GM21825 (cell line): ENCODE measurements around the gene SLC22A1.
"Not testable (repeated sequence)": the region's sequence is repeated elsewhere in the genome, so short reads cannot be mapped to it uniquely, and the experiment has no call there.

Source experiments
- ATAC-seq: cut with Tn5 transposase; IDR thresholded peaks from one replicate; pipeline ENCODE4 v1.9.1; 2021; ENCODE audit warnings: mild to moderate bottlenecking, moderate library complexity; ENCODE audit not compliant: unreplicated experiment

Gene SLC22A1

DNA sequence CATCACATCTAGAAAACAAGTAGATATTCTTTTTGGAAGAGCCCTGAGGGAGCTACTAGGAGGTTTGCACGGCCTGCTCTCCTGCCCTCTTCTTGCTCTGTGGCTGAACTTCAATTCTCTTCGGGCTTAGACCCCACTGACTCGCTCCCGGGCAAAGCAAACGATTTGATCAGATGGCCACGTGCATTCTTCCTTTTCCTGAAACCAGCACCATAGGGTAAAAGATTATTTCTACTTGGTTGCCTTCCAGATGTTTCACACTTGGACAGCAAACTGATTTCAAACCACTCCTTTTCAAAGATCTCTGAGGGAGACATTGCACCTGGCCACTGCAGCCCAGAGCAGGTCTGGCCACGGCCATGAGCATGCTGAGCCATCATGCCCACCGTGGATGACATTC lies at the start of gene SLC22A1:
TSS of gene SLC22A1 (plus strand) at position 258 of the 400 bp plus-strand sequence. CDS start at position 379, 121 bp downstream.
- ATAC-seq, result no peak

GRCh38 chr6:160073272-160073671 lies 48.3 kb upstream of the SLC22A1 start:
- ATAC-seq, result no peak

GRCh38 chr6:160076009-160076408 lies 45.6 kb upstream of the SLC22A1 start:
- ATAC-seq, result no peak

DNA sequence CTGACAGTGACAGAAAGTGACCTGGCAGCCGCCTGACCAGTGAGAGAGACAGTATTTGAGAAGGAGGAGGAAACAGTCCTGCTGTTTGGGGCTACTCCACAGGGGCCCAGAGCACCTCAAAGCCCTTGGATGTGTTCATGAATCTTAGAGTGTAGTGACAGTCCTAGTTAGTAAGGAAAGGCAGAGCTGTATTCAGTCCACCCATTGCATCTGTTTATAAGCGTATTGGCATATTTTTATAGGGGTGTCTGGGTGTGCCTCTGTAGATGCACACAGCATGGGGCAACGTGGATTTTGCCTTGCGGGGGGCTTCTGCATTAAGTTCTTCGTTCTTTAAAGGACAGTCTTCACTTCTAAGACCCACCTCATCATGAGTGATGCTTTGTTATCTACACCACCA lies 44.6 kb upstream of the SLC22A1 start:
- ATAC-seq, result no peak

GRCh38 chr6:160077526-160077925 lies 44.1 kb upstream of the SLC22A1 start:
- no peak for ATAC-seq

- no peak for ATAC-seq
Measured at GRCh38 chr6:160078883-160079685, 42.5 kb upstream of the SLC22A1 start.

- ATAC-seq, result no peak
Measured at GRCh38 chr6:160079686-160080043, 42.0 kb upstream of the SLC22A1 start.

GRCh38 chr6:160080097-160080496 lies 41.5 kb upstream of the SLC22A1 start:
- ATAC-seq, result no peak

- no peak for ATAC-seq
Measured at GRCh38 chr6:160081398-160081797, 40.2 kb upstream of the SLC22A1 start.

DNA sequence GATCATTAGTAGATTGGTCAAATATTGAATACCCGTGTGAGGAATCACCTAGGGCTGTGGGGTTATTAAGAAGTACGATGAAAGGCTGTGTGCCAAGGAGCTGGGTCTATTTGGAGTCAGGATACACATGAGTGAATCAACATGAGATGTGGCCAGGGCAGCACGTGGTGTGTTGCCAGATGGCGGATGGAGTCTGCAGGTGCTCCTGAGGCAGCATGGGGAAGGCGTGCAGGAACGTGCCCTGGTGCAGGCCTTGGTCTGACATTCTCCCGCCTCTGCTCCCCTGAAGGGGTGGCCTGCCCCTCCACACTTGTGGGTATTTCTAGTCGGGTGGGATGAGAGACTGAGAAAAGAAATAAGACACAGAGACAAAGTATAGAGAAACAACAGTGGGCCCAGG lies 39.0 kb upstream of the SLC22A1 start:
- ATAC-seq, result no peak

DNA sequence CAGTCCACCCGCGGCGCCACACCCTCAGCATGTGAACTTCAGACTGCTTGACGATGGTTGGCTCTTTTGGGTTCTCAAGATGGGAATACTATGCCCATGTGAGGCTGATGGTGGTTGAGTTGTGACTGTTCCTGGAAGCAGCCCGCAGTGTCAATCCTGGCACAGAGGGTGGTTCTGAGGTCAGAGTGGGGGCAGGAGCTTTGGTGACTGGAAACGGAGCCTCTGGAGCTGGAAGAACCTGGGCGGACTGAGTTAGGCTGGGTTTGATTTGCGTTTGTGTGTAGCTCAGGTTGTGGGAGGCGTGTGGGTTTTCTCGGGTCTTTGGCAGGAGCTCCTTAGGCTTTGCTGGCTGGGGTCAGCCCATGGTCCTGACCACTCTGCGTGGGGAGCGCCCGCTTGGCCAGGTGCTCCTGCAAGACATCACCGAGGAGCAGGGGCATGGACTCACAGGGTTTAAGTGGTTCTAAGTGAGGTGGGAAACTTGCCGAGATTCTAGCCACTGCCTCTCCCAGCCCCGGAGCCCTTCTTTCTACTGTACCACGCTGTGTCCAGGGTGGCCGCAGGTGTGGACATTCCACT lies 37.3 kb upstream of the SLC22A1 start:
- ATAC-seq, result no peak

- no peak for ATAC-seq
Measured at GRCh38 chr6:160085226-160085625, 36.4 kb upstream of the SLC22A1 start.

DNA sequence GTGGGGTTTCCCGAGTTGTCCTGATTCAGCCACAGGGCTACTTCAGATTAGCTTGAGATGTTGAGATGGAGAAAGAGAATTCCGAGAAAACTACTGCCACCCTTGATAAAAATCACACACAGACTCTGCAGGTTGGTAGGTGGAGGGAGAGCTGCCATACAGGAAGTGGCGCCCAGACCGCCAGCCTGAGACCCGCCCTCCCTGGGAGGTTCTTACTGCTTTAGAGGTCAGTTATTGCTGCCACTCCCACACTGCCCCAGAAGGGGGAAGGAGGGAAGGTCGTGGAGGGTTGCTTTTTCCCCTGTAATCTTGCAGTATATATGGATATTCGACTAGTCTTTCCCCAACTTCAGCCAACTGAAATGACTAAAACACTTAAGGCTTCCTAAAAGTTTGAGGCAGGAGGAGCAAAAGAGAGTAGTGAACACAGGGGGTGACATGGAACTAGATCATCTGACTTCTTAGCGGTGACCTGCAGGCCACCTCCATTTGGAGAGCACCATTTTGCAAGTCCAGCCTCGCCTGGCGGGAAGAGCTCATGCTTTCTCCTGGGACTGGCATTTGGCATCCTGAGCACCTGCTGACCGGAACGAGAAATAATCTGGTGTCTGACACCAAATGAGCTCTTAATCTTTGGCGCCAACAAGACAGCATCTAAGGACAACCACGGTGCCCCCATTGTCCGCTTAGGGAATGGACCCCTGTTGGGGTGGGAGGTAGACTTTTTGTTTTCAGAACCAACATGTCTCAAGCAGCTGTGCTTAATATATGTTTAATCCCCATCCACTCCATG lies 35.7 kb upstream of the SLC22A1 start:
- no peak for ATAC-seq

- no peak for ATAC-seq
Measured at GRCh38 chr6:160086754-160087153, 34.9 kb upstream of the SLC22A1 start.

GRCh38 chr6:160088069-160088783 lies 33.4 kb upstream of the SLC22A1 start:
- no peak for ATAC-seq

- ATAC-seq, result no peak
Measured at GRCh38 chr6:160088784-160089533, 32.7 kb upstream of the SLC22A1 start.

DNA sequence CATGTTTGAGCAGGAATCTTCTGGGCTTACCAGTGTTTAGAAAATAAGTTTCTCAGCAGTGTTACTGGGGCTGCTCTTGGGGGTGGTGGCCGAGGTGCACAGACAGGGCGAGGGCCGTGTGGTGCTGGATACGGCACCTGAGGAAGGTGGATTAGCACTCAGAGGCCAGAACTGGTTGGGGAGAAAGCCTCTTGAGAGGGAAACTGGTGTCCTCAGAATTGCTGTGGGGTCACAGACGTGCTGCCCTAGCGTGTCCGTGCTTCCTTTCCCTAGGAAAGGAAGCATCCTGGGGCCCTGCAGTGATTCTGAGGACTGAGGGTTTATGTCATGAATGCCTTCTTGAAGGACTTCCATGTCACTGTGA lies 32.1 kb upstream of the SLC22A1 start:
- no peak for ATAC-seq

GRCh38 chr6:160090442-160091239 lies 31.0 kb upstream of the SLC22A1 start:
- not testable (repeated sequence) for ATAC-seq

DNA sequence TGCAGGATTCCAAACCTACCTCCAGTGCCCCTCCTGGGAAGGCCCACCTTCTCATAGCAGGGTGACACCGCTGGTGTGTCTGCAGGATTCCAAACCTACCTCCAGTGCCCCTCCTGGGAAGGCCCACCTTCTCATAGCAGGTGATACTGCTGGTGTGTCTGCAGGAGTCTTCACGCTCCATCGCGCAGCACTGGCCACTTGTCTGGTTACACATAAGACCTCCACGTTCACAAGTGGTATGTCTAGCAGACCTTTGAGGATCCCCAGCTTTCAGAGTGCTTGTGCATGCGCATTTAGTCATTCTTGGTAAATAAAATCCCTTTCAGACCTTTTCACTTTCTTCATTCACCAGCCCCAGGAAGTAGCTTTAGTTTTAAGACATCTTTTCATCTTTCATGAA lies 29.4 kb upstream of the SLC22A1 start:
- not testable (repeated sequence) for ATAC-seq

GRCh38 chr6:160092602-160093001 lies 29.0 kb upstream of the SLC22A1 start:
- no peak for ATAC-seq
